OCI-LY1 (cell line): ENCODE results near the gene CNDP1.

Experiments
- EZH2 ChIP-seq: fragments of 200-600 bp; sonication (generic), shearing (Covaris generic); IDR thresholded peaks from 2 replicates; pipeline ENCODE4 v1.8.0; 2017; ENCODE audit warnings: borderline replicate concordance, mixed run types, mild to moderate bottlenecking, antibody characterized with exemption, low read length, moderate library complexity, mixed read lengths
- TF ChIP-seq, protein P1 (sequence below): fragments of 200-600 bp; sonication (generic), shearing (Covaris generic); IDR thresholded peaks from 2 replicates; pipeline ENCODE4 v1.5.1; 2017; ENCODE audit warnings: mild to moderate bottlenecking, antibody characterized with exemption, low read length, moderate library complexity, mixed read lengths

DNA sequence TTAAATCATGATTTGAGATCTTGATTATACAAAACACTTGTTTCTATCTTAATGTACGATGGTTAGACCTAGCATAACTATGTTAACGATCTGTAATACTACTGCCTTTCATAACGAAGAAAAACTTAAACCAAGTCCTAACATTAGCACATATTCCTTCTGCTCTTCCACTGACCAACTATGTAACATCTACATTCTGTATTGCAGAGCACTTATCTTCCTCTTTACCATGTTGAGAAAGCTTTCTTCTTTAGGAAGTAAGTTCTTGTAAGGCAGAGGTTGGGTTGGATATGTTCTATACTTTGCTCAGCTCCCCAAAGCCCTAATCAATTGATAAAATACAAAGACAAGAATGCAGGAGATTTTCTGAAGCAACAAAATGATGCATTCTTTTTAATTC, 55.5 kb downstream of the CNDP1 start:
- TF ChIP-seq, protein P1, sequence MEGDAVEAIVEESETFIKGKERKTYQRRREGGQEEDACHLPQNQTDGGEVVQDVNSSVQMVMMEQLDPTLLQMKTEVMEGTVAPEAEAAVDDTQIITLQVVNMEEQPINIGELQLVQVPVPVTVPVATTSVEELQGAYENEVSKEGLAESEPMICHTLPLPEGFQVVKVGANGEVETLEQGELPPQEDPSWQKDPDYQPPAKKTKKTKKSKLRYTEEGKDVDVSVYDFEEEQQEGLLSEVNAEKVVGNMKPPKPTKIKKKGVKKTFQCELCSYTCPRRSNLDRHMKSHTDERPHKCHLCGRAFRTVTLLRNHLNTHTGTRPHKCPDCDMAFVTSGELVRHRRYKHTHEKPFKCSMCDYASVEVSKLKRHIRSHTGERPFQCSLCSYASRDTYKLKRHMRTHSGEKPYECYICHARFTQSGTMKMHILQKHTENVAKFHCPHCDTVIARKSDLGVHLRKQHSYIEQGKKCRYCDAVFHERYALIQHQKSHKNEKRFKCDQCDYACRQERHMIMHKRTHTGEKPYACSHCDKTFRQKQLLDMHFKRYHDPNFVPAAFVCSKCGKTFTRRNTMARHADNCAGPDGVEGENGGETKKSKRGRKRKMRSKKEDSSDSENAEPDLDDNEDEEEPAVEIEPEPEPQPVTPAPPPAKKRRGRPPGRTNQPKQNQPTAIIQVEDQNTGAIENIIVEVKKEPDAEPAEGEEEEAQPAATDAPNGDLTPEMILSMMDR: no peak
- TF ChIP-seq EZH2: no peak
